ENCODE results near the gene BSN. TPM values are rescaled to one million over a fixed set of nuclear protein-coding genes. Genes with fewer than 3 reads are reported as not detected.

BSN gene
- total RNA-seq, 1 experiment from 2014 or later, result 0.93 TPM

DNA sequence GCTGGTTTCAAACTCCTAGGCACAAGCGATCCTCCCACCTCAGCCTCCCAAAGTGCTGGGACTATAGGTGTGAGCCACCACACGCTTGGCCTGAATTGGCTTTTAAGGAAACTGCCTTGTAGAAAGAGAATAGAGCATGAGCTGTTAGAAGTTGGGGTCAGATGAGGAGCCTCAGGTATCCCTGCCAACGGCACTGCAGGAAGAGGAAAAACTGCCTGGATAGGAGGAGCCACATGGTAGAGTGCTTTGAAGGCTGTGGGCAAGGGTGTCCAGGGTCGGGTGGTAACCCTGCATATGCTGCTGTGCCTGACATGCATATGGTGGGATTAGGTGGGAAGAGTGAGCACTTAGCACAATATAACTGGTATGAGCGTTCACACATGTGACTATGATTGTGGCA lies 55.0 kb downstream of the BSN start:
- Histone ChIP-seq H3K9me3 (no peaks in the 10 kb centered on the region), H3K4me1 (no peaks in the 10 kb centered on the region), H3K36me3 (ENCODE audit: control insufficient read depth, insufficient read depth, low read length) (no peaks in the 10 kb centered on the region), H3K27me3 (replicated peaks; ENCODE audit: control insufficient read depth, insufficient read depth, low read length) (no peaks in the 10 kb centered on the region), H3K4me3 (ENCODE audit: low read depth, low read length) (no peak overlapping the region)
- no peak for DNase-seq
- Mint-ChIP-seq H3K4me3 (ENCODE audit: unreplicated experiment) (no peak overlapping the region), H3K36me3 (ENCODE audit: insufficient read depth, unreplicated experiment) (no peaks in the 10 kb centered on the region), H3K27me3 (ENCODE audit: insufficient read depth, unreplicated experiment) (no peaks in the 10 kb centered on the region), H3K4me1 (ENCODE audit: low read depth, unreplicated experiment) (no peaks in the 10 kb centered on the region), H3K9me3 (ENCODE audit: unreplicated experiment) (no peaks in the 10 kb centered on the region), H3K27ac (ENCODE audit: unreplicated experiment) (no peak overlapping the region)
- BruUV-seq (replicated peaks), result no TSS peak
- POLR2A ChIA-PET, result no interaction called here
- CTCF ChIA-PET, result no interaction called here
- intact Hi-C loops (cut with micrococcal nuclease; ENCODE audit: unreplicated experiment), result no loop called here
- TF ChIP-seq CTCF (IDR thresholded peaks at IDR 0.05; ENCODE audit: insufficient read depth in 1 of 2, low read depth in 1 of 2, low read length in 1 of 2, severe bottlenecking in 1 of 2, unreplicated experiment in 1 of 2), result no peak

GRCh38 chr3:49609815-49610214 lies 55.5 kb downstream of the BSN start:
- Mint-ChIP-seq H3K4me3 (ENCODE audit: unreplicated experiment) (no peak overlapping the region), H3K27ac (ENCODE audit: unreplicated experiment) (no peak overlapping the region), H3K27me3 (ENCODE audit: insufficient read depth, unreplicated experiment) (no peaks in the 10 kb centered on the region), H3K4me1 (ENCODE audit: low read depth, unreplicated experiment) (no peaks in the 10 kb centered on the region), H3K36me3 (ENCODE audit: insufficient read depth, unreplicated experiment) (no peaks in the 10 kb centered on the region), H3K9me3 (ENCODE audit: unreplicated experiment) (no peaks in the 10 kb centered on the region)
- no peak overlapping the region for H3K4me3 ChIP-seq (ENCODE audit: low read depth, low read length)
- ChIA-PET CTCF (no interaction called here), POLR2A (no interaction called here)
- H3K27me3 ChIP-seq (replicated peaks; ENCODE audit: control insufficient read depth, insufficient read depth, low read length), result no peaks in the 10 kb centered on the region
- no peaks in the 10 kb centered on the region for H3K36me3 ChIP-seq (ENCODE audit: control insufficient read depth, insufficient read depth, low read length)
- BruUV-seq (replicated peaks), result no TSS peak
- TF ChIP-seq CTCF (IDR thresholded peaks at IDR 0.05; ENCODE audit: insufficient read depth in 1 of 2, low read depth in 1 of 2, low read length in 1 of 2, severe bottlenecking in 1 of 2, unreplicated experiment in 1 of 2), result no peak
- DNase-seq, result no peak
- no peaks in the 10 kb centered on the region for H3K9me3 ChIP-seq
- no peaks in the 10 kb centered on the region for H3K4me1 ChIP-seq
- intact Hi-C loops (cut with micrococcal nuclease; ENCODE audit: unreplicated experiment), result no loop called here

GRCh38 chr3:49610666-49611280 lies 56.5 kb downstream of the BSN start:
- H3K27me3 Mint-ChIP-seq (ENCODE audit: insufficient read depth, unreplicated experiment), result no peaks in the 10 kb centered on the region
- no peaks in the 10 kb centered on the region for H3K36me3 Mint-ChIP-seq (ENCODE audit: insufficient read depth, unreplicated experiment)
- no peaks in the 10 kb centered on the region for H3K4me1 Mint-ChIP-seq (ENCODE audit: low read depth, unreplicated experiment)
- intact Hi-C loops (cut with micrococcal nuclease; ENCODE audit: unreplicated experiment), result no loop called here
- BruUV-seq (replicated peaks), result no TSS peak
- H3K9me3 Mint-ChIP-seq (ENCODE audit: unreplicated experiment), result no peaks in the 10 kb centered on the region
- ChIA-PET CTCF (no interaction called here), POLR2A (no interaction called here)
- no peak overlapping the region for H3K4me3 Mint-ChIP-seq (ENCODE audit: unreplicated experiment)
- no peak for TF ChIP-seq CTCF (IDR thresholded peaks at IDR 0.05; ENCODE audit: insufficient read depth in 1 of 2, low read depth in 1 of 2, low read length in 1 of 2, severe bottlenecking in 1 of 2, unreplicated experiment in 1 of 2)
- H3K27me3 ChIP-seq (replicated peaks; ENCODE audit: control insufficient read depth, insufficient read depth, low read length), result no peaks in the 10 kb centered on the region
- H3K9me3 ChIP-seq, result no peaks in the 10 kb centered on the region
- no peaks in the 10 kb centered on the region for H3K36me3 ChIP-seq (ENCODE audit: control insufficient read depth, insufficient read depth, low read length)
- H3K4me3 ChIP-seq (ENCODE audit: low read depth, low read length), result no peak overlapping the region
- DNase-seq, result no peak
- no peak overlapping the region for H3K27ac Mint-ChIP-seq (ENCODE audit: unreplicated experiment)
- H3K4me1 ChIP-seq, result no peaks in the 10 kb centered on the region
